ENCODE data around the gene ELOVL6. TPM values are rescaled to one million over a fixed set of nuclear protein-coding genes. Genes with fewer than 3 reads are reported as not detected.
"Not testable (repeated sequence)": the region's sequence is repeated elsewhere in the genome, so short reads cannot be mapped to it uniquely, and the experiment has no call there.

ELOVL6 gene
- total and polyA plus RNA-seq, 12 donors, result 0.84 to 7.7 (median 2.8) TPM

DNA sequence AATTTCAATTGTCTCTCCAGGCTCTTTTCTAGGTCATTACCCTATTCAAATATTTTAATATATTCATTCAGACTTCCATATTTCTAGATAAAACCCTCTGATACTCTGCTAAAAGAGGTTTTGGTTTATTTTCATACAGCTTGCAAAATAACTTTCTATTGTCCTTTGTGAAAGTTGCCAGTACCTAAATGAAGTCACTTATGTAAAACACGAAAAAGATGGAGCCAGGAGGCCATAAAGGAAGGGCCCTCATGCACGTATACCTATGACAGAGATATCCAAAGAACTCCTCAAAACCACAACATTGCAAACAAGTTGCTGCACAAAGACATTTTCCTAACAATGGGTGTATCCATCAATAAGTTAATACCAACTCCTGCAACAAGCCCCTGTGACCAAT, 25.7 kb upstream of the ELOVL6 start:
- intact Hi-C loops (cut with DNase I), result no loop called here
- H3K4me1 ChIP-seq, result no peaks in the 10 kb centered on the region
- 71 to 84% methylated on average over 2 of the region's 2 CpGs for WGBS, 2 donors
- TF ChIP-seq, protein P1, sequence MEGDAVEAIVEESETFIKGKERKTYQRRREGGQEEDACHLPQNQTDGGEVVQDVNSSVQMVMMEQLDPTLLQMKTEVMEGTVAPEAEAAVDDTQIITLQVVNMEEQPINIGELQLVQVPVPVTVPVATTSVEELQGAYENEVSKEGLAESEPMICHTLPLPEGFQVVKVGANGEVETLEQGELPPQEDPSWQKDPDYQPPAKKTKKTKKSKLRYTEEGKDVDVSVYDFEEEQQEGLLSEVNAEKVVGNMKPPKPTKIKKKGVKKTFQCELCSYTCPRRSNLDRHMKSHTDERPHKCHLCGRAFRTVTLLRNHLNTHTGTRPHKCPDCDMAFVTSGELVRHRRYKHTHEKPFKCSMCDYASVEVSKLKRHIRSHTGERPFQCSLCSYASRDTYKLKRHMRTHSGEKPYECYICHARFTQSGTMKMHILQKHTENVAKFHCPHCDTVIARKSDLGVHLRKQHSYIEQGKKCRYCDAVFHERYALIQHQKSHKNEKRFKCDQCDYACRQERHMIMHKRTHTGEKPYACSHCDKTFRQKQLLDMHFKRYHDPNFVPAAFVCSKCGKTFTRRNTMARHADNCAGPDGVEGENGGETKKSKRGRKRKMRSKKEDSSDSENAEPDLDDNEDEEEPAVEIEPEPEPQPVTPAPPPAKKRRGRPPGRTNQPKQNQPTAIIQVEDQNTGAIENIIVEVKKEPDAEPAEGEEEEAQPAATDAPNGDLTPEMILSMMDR (IDR thresholded peaks at IDR 0.05), result no peak
- no peak for DNase-seq
- no peaks in the 10 kb centered on the region for H3K36me3 ChIP-seq
- peaks cover 0 to 2% (median 0%) of the 10 kb centered on the region in 11 donors for H3K9me3 ChIP-seq
- no peak for ATAC-seq
- no peaks in the 10 kb centered on the region for H3K27me3 ChIP-seq
- no peak overlapping the region for H3K4me3 ChIP-seq
- H3K27ac ChIP-seq, result no peak overlapping the region

DNA sequence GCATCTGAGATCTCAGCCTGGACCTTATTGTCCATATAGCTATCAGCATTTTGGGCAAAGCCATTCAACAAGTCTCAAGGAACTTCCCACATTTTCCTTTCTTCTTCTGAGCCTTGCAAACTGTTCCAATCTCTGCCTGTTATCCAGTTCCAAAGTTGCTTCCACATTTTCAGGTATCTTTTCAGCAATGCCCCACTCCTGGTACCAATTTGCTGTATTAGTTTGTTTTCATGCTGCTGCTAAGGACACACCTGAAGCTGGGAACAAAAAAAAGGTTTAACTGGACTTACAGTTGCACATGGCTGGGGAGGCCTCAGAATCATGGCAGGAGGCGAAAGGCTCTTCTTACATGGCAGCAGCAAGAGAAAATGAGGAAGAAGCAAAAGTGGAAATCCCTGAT, 20.5 kb upstream of the ELOVL6 start:
- H3K4me1 ChIP-seq, DNase-seq, H3K9me3 ChIP-seq, H3K4me3 ChIP-seq, H3K27me3 ChIP-seq, ATAC-seq, H3K36me3 ChIP-seq, H3K27ac ChIP-seq: not testable (repeated sequence)
- 81 to 89% methylated on average over 1 of the region's 1 CpG for WGBS, 2 donors
- intact Hi-C loops (cut with DNase I), result loop anchor here in 2 of 10 donors (10.0 kb wide), 2 partner anchors 164 to 296 kb away; no protein-coding TSS in a partner anchor

DNA sequence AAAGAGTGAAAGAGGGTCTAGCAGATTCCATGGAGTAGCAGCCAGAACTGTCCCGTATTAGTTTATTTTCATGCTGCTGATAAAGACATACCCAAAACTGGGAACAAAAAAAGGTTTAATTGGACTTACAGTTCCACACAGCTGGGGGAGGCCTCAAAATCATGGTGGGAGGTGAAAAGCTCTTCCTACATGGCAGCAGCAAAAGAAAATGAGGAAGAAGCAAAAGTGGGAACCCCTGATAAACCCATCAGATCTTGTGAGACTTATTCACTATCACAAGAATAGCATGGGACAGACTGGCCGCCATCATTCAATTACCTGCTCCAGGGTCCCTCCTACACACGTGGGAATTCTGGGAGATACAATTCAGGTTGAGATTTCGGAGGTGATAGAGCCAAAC, 18.8 kb upstream of the ELOVL6 start:
- not testable (repeated sequence) for H3K27ac ChIP-seq, H3K4me3 ChIP-seq, H3K9me3 ChIP-seq, H3K27me3 ChIP-seq, H3K4me1 ChIP-seq, ATAC-seq, DNase-seq, H3K36me3 ChIP-seq
- intact Hi-C loops (cut with DNase I), result loop anchor here in 2 of 10 donors (10.0 kb wide), 2 partner anchors 162 to 298 kb away; no protein-coding TSS in a partner anchor
- 72 to 85% methylated on average over 4 of the region's 4 CpGs for WGBS, 2 donors

DNA sequence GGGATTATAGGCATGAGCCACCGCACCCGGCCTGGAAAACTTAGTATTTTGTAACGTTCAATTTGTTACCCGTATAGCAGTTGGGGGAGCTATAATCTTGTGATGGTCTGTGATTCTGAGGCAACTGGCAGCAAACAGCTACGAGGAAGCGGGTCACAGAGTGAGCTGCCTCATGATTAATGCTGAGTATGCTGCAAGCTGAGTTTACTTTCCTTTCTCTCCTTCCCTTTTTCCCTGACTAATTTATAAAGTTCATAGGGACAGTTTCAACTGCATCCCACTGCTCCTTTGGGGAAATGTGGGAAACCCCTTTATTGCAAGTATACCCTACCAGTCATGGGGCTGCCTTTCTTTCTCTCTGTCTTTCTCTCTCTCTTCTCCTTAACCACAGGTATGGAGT, 17.7 kb upstream of the ELOVL6 start:
- TF ChIP-seq, protein P1 (IDR thresholded peaks at IDR 0.05), result no peak
- Histone ChIP-seq H3K36me3 (no peaks in the 10 kb centered on the region), H3K4me1 (peaks cover 0 to 2% (median 0%) of the 10 kb centered on the region in 9 donors), H3K27me3 (peaks cover 0 to 8% (median 0%) of the 10 kb centered on the region in 7 donors), H3K27ac (no peak overlapping the region), H3K4me3 (no peak overlapping the region), H3K9me3 (peaks cover 0 to 9% (median 0%) of the 10 kb centered on the region in 11 donors)
- DNase-seq (no peak), ATAC-seq (no peak)
- intact Hi-C loops (cut with DNase I), result loop anchor here in 2 of 10 donors (10.0 kb wide), 2 partner anchors 161 to 299 kb away; no protein-coding TSS in a partner anchor
- WGBS, 2 donors, result 82 to 90% methylated on average over 6 of the region's 6 CpGs

DNA sequence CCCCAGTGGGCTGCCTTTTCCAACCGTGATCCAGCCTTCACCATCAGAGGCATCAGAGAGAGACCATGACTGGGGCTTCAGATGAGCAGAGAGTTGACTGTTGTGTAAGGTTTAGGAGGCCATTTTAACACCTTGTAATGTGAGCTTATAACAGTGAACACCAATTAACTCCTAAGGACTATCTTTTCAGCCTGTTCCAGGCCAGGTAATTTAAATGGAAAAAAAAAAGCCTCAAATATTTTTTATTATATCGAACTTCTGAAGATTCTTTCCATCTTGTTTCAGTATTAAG, 13.3 kb upstream of the ELOVL6 start:
- 62 to 67% methylated on average over 2 of the region's 2 CpGs for WGBS, 2 donors

More for the DNA sequence above, 13.3 kb upstream of the ELOVL6 start:
- Histone ChIP-seq H3K27ac (no peak overlapping the region), H3K27me3 (peaks cover 0 to 7% (median 0%) of the 10 kb centered on the region in 7 donors), H3K9me3 (no peaks in the 10 kb centered on the region), H3K4me3 (no peak overlapping the region), H3K36me3 (no peaks in the 10 kb centered on the region), H3K4me1 (peaks cover 0 to 4% (median 0%) of the 10 kb centered on the region in 9 donors)
- no peak for ATAC-seq
- intact Hi-C loops (cut with DNase I), result loop anchor here (1.0 to 10.0 kb wide), 6 partner anchors 157 to 303 kb away; no protein-coding TSS in a partner anchor
- no peak for DNase-seq
- TF ChIP-seq, protein P1 (IDR thresholded peaks at IDR 0.05), result no peak
